ENCODE data around the gene EGR1. TPM values are rescaled to one million over a fixed set of nuclear protein-coding genes. Genes with fewer than 3 reads are reported as not detected.

EGR1 gene
- total RNA-seq, 2 experiments from 2014 or later: 48.0 to 48.1 TPM

DNA sequence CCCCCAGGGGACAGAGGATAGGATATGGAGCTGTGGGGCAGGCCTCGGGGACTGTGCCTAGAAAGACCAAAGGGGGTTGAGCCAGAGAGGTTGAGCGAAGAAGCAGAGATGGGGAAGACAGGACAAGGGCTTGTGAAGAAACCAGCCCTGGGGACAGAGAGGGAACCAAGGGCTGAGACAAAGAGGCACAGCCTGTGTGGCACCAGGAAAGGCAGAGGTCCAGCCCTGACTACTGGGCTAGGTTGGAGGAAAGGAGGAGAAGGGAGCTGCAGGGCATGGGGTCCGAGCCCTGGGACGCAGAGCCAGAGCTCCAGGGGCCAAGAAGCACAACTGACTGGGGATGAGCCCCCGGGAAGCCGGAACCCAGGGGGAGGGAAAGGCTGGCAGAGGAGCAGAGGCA, 17.2 kb upstream of the EGR1 start:
- no peaks in the 10 kb centered on the region for H3K27me3 Mint-ChIP-seq
- no peak overlapping the region for H3K27ac Mint-ChIP-seq
- H3K4me1 Mint-ChIP-seq: peaks cover 5% of the 10 kb centered on the region
- no peak overlapping the region for H3K4me3 Mint-ChIP-seq
- no peaks in the 10 kb centered on the region for H3K36me3 Mint-ChIP-seq
- H3K9me3 Mint-ChIP-seq: no peaks in the 10 kb centered on the region
- no peak for DNase-seq

GRCh38 chr5:138448481-138449398, 16.5 kb upstream of the EGR1 start:
- no peak for DNase-seq
- Mint-ChIP-seq H3K9me3 (no peaks in the 10 kb centered on the region), H3K4me1 (peaks cover 5% of the 10 kb centered on the region), H3K27me3 (no peaks in the 10 kb centered on the region), H3K36me3 (no peaks in the 10 kb centered on the region), H3K4me3 (no peak overlapping the region), H3K27ac (no peak overlapping the region)

DNA sequence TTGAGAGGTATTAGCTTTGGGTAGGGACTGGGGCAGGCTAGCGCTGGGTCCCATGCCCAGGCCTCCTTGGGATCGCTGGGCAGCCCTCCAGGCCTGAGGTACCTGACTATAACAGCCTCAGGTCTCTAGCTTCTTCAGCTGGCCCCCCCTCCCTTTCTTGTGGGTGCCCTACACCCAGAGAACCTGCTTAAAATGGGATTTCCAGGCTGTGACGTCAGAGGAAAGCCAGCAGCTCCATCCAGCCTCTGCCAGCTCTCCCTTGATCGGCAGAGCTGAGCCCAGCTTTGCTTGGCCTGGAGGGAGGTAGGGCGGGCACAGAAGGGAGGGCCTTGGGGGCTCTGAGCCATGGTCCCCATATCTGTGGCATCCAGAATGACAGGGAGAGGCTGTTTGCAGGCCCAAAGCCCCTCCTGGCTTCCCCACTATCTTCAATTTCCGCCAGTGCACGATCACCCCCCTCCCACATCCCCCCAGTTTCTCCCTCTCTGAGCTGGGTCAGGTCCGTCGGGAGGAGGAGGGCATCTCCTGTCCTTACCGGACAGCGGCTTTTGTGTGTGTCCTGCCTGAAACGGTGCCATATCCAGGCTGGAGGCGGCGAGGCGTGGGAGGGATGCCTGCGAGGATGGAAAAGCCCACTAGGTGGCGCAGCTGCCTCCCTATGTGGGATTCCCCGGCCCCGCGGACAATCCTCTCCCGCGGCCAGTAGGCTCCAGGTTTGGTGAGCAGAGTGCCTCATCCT, 15.6 kb upstream of the EGR1 start:
- Mint-ChIP-seq H3K36me3 (no peaks in the 10 kb centered on the region), H3K4me3 (no peak overlapping the region), H3K9me3 (no peaks in the 10 kb centered on the region), H3K27ac (no peak overlapping the region), H3K27me3 (no peaks in the 10 kb centered on the region), H3K4me1 (peaks cover 5% of the 10 kb centered on the region)
- peak; percentile 83 for DNase-seq

DNA sequence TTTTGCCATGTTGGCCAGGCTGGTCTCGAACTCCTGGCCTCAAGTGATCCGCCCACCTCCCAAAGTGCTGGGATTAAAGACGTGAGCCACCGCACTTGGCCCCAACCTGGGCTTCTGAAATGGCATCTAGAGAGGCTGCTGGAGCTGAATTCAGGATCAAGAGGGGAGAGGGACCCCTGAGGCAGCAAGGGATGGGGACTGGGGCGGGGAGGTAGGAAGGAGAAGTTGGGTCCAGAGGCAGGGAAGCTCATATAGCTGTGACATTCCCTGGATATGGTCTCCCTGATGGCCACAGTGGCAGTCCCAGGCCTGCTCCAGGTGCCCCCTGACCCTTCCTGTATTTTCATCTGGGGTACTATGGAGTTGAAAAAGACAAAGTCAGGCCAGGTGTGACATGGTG, 14.3 kb upstream of the EGR1 start:
- H3K4me1 Mint-ChIP-seq: peaks cover 5% of the 10 kb centered on the region
- H3K9me3 Mint-ChIP-seq: no peaks in the 10 kb centered on the region
- no peaks in the 10 kb centered on the region for H3K36me3 Mint-ChIP-seq
- H3K27me3 Mint-ChIP-seq: no peaks in the 10 kb centered on the region
- no peak overlapping the region for H3K27ac Mint-ChIP-seq
- DNase-seq: no peak
- no peak overlapping the region for H3K4me3 Mint-ChIP-seq

- Mint-ChIP-seq H3K4me3 (no peak overlapping the region), H3K27ac (no peak overlapping the region), H3K36me3 (no peaks in the 10 kb centered on the region), H3K9me3 (no peaks in the 10 kb centered on the region), H3K27me3 (no peaks in the 10 kb centered on the region), H3K4me1 (peaks cover 12% of the 10 kb centered on the region)
- no peak for DNase-seq
These were observed 12.6 kb upstream of the EGR1 start for GRCh38 chr5:138452720-138453119.

GRCh38 chr5:138453590-138453989, 11.7 kb upstream of the EGR1 start:
- H3K27me3 Mint-ChIP-seq: no peaks in the 10 kb centered on the region
- H3K9me3 Mint-ChIP-seq: no peaks in the 10 kb centered on the region
- H3K4me1 Mint-ChIP-seq: peaks cover 16% of the 10 kb centered on the region
- no peak for DNase-seq
- H3K36me3 Mint-ChIP-seq: no peaks in the 10 kb centered on the region
- no peak overlapping the region for H3K27ac Mint-ChIP-seq
- H3K4me3 Mint-ChIP-seq: no peak overlapping the region

- Mint-ChIP-seq H3K9me3 (no peaks in the 10 kb centered on the region), H3K36me3 (peaks cover under 1% of the 10 kb centered on the region), H3K4me3 (no peak overlapping the region), H3K27me3 (no peaks in the 10 kb centered on the region), H3K4me1 (peaks cover 21% of the 10 kb centered on the region), H3K27ac (no peak overlapping the region)
- DNase-seq: no peak
These were observed 11.2 kb upstream of the EGR1 start for GRCh38 chr5:138454121-138454520.

- no peak for DNase-seq
- no peak overlapping the region for H3K27ac Mint-ChIP-seq
- H3K36me3 Mint-ChIP-seq: peaks cover 2% of the 10 kb centered on the region
- H3K4me3 Mint-ChIP-seq: no peak overlapping the region
- no peaks in the 10 kb centered on the region for H3K9me3 Mint-ChIP-seq
- H3K4me1 Mint-ChIP-seq: peaks cover 27% of the 10 kb centered on the region
- H3K27me3 Mint-ChIP-seq: no peaks in the 10 kb centered on the region
These were observed 9.9 kb upstream of the EGR1 start for GRCh38 chr5:138455232-138455930.

DNA sequence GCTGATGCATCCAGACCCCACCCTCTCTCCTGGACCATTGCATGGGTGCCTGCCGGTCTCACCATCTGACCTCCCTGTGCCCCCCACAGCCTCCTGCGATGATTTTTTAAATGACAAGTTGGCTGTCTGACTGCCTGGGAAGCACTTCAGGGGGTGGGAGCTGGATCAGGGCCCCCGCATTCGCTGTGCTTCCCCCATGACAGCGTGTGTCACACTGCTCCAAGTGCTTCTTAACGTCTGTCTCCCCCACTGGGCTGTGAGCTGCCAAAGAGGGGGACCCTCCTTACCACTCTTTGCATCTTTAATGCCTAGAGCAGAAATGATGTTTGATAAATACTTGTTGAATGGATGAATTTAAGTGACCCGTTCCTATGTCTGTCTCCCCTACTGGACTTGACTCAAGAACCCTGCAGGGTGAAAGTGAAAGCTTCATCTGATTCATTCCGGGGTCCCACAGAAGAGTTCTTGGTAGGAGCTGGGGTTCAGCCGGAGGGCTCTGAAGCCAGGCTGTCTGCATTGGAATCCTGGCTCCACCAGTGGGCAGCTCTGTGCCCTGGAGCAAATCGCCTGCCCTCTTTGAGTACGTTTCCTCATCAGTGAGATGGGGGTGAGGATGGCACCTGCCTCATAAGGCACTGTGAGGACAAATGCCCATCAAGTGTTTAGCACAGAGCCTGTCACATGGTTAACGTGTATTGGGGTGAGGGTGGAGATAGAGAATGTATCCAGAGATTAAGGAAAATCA, 7.6 kb upstream of the EGR1 start:
- Mint-ChIP-seq H3K27me3 (no peaks in the 10 kb centered on the region), H3K4me1 (peaks cover 40% of the 10 kb centered on the region), H3K4me3 (peak overlapping the region; percentile 71), H3K9me3 (no peaks in the 10 kb centered on the region), H3K36me3 (peaks cover 2% of the 10 kb centered on the region), H3K27ac (peak overlapping the region; percentile 76)
- DNase-seq: no peak

DNA sequence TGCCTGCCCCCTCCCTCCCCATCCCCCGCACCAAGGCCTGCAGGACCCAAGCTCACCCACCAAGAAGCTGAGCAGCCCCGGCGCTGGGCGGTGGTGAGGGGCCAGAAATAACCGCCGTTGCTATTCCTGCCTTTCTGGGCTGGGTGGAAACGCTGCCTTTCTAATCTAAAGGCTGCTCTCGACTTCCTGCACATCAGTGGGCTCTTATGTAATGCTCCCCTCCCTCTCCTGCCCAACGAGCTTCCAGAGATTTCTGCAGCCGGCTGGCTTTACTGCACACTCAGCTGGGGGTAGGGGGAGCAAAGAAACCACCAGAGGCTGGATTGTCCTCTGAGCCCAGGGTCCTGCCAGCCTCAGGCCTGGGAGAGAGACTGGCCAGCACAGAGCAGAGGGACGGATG, 6.9 kb upstream of the EGR1 start:
- no peaks in the 10 kb centered on the region for H3K27me3 Mint-ChIP-seq

GRCh38 chr5:138458856-138459255, 6.4 kb upstream of the EGR1 start:
- peaks cover 2% of the 10 kb centered on the region for H3K36me3 Mint-ChIP-seq
- peak overlapping the region; percentile 100 for H3K27ac Mint-ChIP-seq
- peaks cover 40% of the 10 kb centered on the region for H3K4me1 Mint-ChIP-seq
- no peaks in the 10 kb centered on the region for H3K9me3 Mint-ChIP-seq
- no peaks in the 10 kb centered on the region for H3K27me3 Mint-ChIP-seq
- no peak for DNase-seq
- H3K4me3 Mint-ChIP-seq: peak overlapping the region; percentile 85

More for the DNA sequence above, 6.9 kb upstream of the EGR1 start:
- H3K27ac Mint-ChIP-seq: peak overlapping the region; percentile 100
- peaks cover 40% of the 10 kb centered on the region for H3K4me1 Mint-ChIP-seq
- H3K4me3 Mint-ChIP-seq: peak overlapping the region; percentile 85
- no peak for DNase-seq
- H3K36me3 Mint-ChIP-seq: peaks cover 2% of the 10 kb centered on the region
- H3K9me3 Mint-ChIP-seq: no peaks in the 10 kb centered on the region

DNA sequence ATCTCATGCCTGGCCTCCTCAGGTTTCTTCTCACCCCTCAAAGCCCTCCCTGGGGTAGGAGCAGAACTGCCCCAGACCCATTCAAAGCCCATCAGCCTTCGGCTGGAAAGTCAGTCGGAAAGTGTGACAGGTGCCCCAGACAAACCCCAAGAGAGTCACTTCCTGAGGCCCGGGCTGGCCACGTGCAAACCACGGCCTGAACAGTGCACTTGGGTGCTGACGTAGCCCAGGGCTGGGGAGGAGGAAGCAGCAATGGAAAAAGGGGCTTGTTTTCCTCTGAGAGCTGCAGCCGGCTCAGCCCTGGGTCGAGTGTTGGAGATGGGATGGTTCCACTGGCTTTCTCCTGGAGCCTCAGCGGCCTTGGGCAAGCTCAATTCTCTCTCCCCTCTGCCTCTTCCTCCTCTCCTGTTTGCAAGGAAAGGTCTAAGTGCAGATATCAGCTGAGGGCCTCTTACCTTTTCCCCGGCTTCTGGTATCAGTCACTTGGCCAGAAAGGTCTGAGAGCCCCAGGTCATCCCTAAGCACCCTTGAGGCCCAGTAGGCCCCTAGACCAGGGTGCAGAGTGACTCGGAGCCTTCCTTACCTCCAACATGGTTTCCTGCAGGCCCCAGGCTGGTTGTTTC, 5.9 kb upstream of the EGR1 start:
- Mint-ChIP-seq H3K4me3 (peak overlapping the region; percentile 85), H3K27me3 (no peaks in the 10 kb centered on the region), H3K9me3 (no peaks in the 10 kb centered on the region), H3K27ac (peak overlapping the region; percentile 100), H3K4me1 (peaks cover 40% of the 10 kb centered on the region), H3K36me3 (peaks cover 2% of the 10 kb centered on the region)
- DNase-seq: peak; percentile 93

GRCh38 chr5:138460032-138460693, 5.1 kb upstream of the EGR1 start:
- Mint-ChIP-seq H3K36me3 (peaks cover 2% of the 10 kb centered on the region), H3K4me1 (peaks cover 40% of the 10 kb centered on the region), H3K9me3 (no peaks in the 10 kb centered on the region), H3K4me3 (peak overlapping the region; percentile 85), H3K27ac (peak overlapping the region; percentile 100), H3K27me3 (no peaks in the 10 kb centered on the region)
- no peak for DNase-seq

Measured in activated naive CD8-positive, alpha-beta T cell treated with anti-CD3 and anti-CD28 coated beads for 36 hours (primary cell).